Measurements from ENCODE around the gene STOX2. TPM values are rescaled to one million over a fixed set of nuclear protein-coding genes. Genes with fewer than 3 reads are reported as not detected.

Gene STOX2
- total RNA-seq, 1 donor from 2014 or later, result 2.5 TPM

- TF ChIP-seq CTCF (IDR thresholded peaks at IDR 0.05; ENCODE audit: insufficient read depth, low read depth, low read length) (no peak), EZH2 (IDR thresholded peaks at IDR 0.05; ENCODE audit: insufficient read depth, low read length) (no peak)
- H3K27me3 ChIP-seq (ENCODE audit: insufficient read depth, low read length), result peaks cover 3% of the 10 kb centered on the region
- Mint-ChIP-seq H3K9me3 (ENCODE audit: unreplicated experiment) (peaks cover 3% of the 10 kb centered on the region), H3K4me3 (ENCODE audit: unreplicated experiment) (no peak overlapping the region), H3K27ac (ENCODE audit: unreplicated experiment) (peak overlapping the region; percentile 13), H3K4me1 (ENCODE audit: low read depth, unreplicated experiment) (peaks cover 24% of the 10 kb centered on the region), H3K27me3 (ENCODE audit: low read depth, unreplicated experiment) (no peaks in the 10 kb centered on the region), H3K36me3 (ENCODE audit: low read depth, unreplicated experiment) (no peaks in the 10 kb centered on the region)
- no peak for DNase-seq (ENCODE audit: low read depth)
- H2AFZ ChIP-seq (ENCODE audit: low read depth, low read length), result no peak overlapping the region
- H3K79me2 ChIP-seq (ENCODE audit: insufficient read depth, low read length), result no peaks in the 10 kb centered on the region
- H3K27ac ChIP-seq (ENCODE audit: low read depth, low read length), result no peak overlapping the region
- no peaks in the 10 kb centered on the region for H3K4me1 ChIP-seq (ENCODE audit: insufficient read depth, low read length)
- H3K4me2 ChIP-seq (ENCODE audit: low read length), result no peak overlapping the region
- H4K20me1 ChIP-seq (ENCODE audit: insufficient read depth, low read length), result no peaks in the 10 kb centered on the region
- no peak overlapping the region for H3K4me3 ChIP-seq (ENCODE audit: insufficient read depth, low read depth, low read length)
- H3K9me3 ChIP-seq (ENCODE audit: insufficient read depth, low read depth, low read length), result no peaks in the 10 kb centered on the region
- H3K36me3 ChIP-seq (ENCODE audit: insufficient read depth, low read length), result no peaks in the 10 kb centered on the region
- FAIRE-seq, result no peak
- H3K9ac ChIP-seq (ENCODE audit: low read length), result no peak overlapping the region
Measured at GRCh38 chr4:183967266-183967665, 62.2 kb downstream of the STOX2 start.

GRCh38 chr4:183968502-183968901 lies 63.4 kb downstream of the STOX2 start:
- Histone ChIP-seq H4K20me1 (ENCODE audit: insufficient read depth, low read length) (no peaks in the 10 kb centered on the region), H3K9me3 (ENCODE audit: insufficient read depth, low read depth, low read length) (no peaks in the 10 kb centered on the region), H3K27me3 (ENCODE audit: insufficient read depth, low read length) (peaks cover 3% of the 10 kb centered on the region), H2AFZ (ENCODE audit: low read depth, low read length) (no peak overlapping the region), H3K27ac (ENCODE audit: low read depth, low read length) (no peak overlapping the region), H3K4me1 (ENCODE audit: insufficient read depth, low read length) (no peaks in the 10 kb centered on the region), H3K79me2 (ENCODE audit: insufficient read depth, low read length) (no peaks in the 10 kb centered on the region), H3K4me3 (ENCODE audit: insufficient read depth, low read depth, low read length) (no peak overlapping the region), H3K36me3 (ENCODE audit: insufficient read depth, low read length) (no peaks in the 10 kb centered on the region), H3K9ac (ENCODE audit: low read length) (no peak overlapping the region), H3K4me2 (ENCODE audit: low read length) (no peak overlapping the region)
- H3K27me3 Mint-ChIP-seq (ENCODE audit: low read depth, unreplicated experiment), result no peaks in the 10 kb centered on the region
- no peak for DNase-seq (ENCODE audit: low read depth)
- TF ChIP-seq CTCF (IDR thresholded peaks at IDR 0.05; ENCODE audit: insufficient read depth, low read depth, low read length), result no peak
- no peak for TF ChIP-seq EZH2 (IDR thresholded peaks at IDR 0.05; ENCODE audit: insufficient read depth, low read length)
- H3K36me3 Mint-ChIP-seq (ENCODE audit: low read depth, unreplicated experiment), result no peaks in the 10 kb centered on the region
- H3K9me3 Mint-ChIP-seq (ENCODE audit: unreplicated experiment), result peaks cover 3% of the 10 kb centered on the region
- no peak for FAIRE-seq
- peaks cover 27% of the 10 kb centered on the region for H3K4me1 Mint-ChIP-seq (ENCODE audit: low read depth, unreplicated experiment)
- H3K4me3 Mint-ChIP-seq (ENCODE audit: unreplicated experiment), result no peak overlapping the region
- no peak overlapping the region for H3K27ac Mint-ChIP-seq (ENCODE audit: unreplicated experiment)

GRCh38 chr4:183968931-183969330 lies 63.8 kb downstream of the STOX2 start:
- Histone ChIP-seq H2AFZ (ENCODE audit: low read depth, low read length) (no peak overlapping the region), H3K9ac (ENCODE audit: low read length) (no peak overlapping the region), H3K9me3 (ENCODE audit: insufficient read depth, low read depth, low read length) (no peaks in the 10 kb centered on the region), H3K27ac (ENCODE audit: low read depth, low read length) (no peak overlapping the region), H3K4me1 (ENCODE audit: insufficient read depth, low read length) (no peaks in the 10 kb centered on the region), H3K36me3 (ENCODE audit: insufficient read depth, low read length) (no peaks in the 10 kb centered on the region), H4K20me1 (ENCODE audit: insufficient read depth, low read length) (no peaks in the 10 kb centered on the region), H3K27me3 (ENCODE audit: insufficient read depth, low read length) (peaks cover 3% of the 10 kb centered on the region), H3K79me2 (ENCODE audit: insufficient read depth, low read length) (no peaks in the 10 kb centered on the region), H3K4me2 (ENCODE audit: low read length) (no peak overlapping the region), H3K4me3 (ENCODE audit: insufficient read depth, low read depth, low read length) (no peak overlapping the region)
- TF ChIP-seq CTCF (IDR thresholded peaks at IDR 0.05; ENCODE audit: insufficient read depth, low read depth, low read length), result no peak
- no peak for TF ChIP-seq EZH2 (IDR thresholded peaks at IDR 0.05; ENCODE audit: insufficient read depth, low read length)
- peaks cover 27% of the 10 kb centered on the region for H3K4me1 Mint-ChIP-seq (ENCODE audit: low read depth, unreplicated experiment)
- H3K36me3 Mint-ChIP-seq (ENCODE audit: low read depth, unreplicated experiment), result no peaks in the 10 kb centered on the region
- H3K27ac Mint-ChIP-seq (ENCODE audit: unreplicated experiment), result no peak overlapping the region
- H3K27me3 Mint-ChIP-seq (ENCODE audit: low read depth, unreplicated experiment), result no peaks in the 10 kb centered on the region
- DNase-seq (ENCODE audit: low read depth), result no peak
- no peak for FAIRE-seq
- H3K9me3 Mint-ChIP-seq (ENCODE audit: unreplicated experiment), result peaks cover 3% of the 10 kb centered on the region
- H3K4me3 Mint-ChIP-seq (ENCODE audit: unreplicated experiment), result no peak overlapping the region
